ENCODE results near the gene RBPJL. TPM values are rescaled to one million over a fixed set of nuclear protein-coding genes. Genes with fewer than 3 reads are reported as not detected.

RBPJL gene
- total and polyA plus RNA-seq, 8 donors, result 2.2 to 10.4 (median 3.4) TPM; not detected in 4

GRCh38 chr20:45345104-45345936 is 38.7 kb downstream of the RBPJL start:
- Histone ChIP-seq H3K9me3 (no peaks in the 10 kb centered on the region), H3K4me1 (peaks cover 65 to 85% (median 72%) of the 10 kb centered on the region in 4 donors), H3K36me3 (peaks cover 0 to 9% (median 3%) of the 10 kb centered on the region in 4 donors), H3K4me3 (peak overlapping the region; percentile 68 to 74 (median 70)), H3K27me3 (peaks cover 0 to 7% (median 0%) of the 10 kb centered on the region in 3 donors), H3K27ac (peak overlapping the region; percentile 91 to 97 (median 95))
- intact Hi-C loops (cut with DNase I; ENCODE audit: low total_unique reads), result no loop called here
- TF ChIP-seq POLR2AphosphoS5 (IDR thresholded peaks at IDR 0.05) (peak in 2 of 3 donors; percentile 85 to 91), POLR2A (IDR thresholded peaks at IDR 0.05) (peak in 2 of 4 donors; percentile 39 to 42), CTCF (IDR thresholded peaks at IDR 0.05) (no peak), EP300 (IDR thresholded peaks at IDR 0.05) (no peak)
- DNase-seq, result peak; percentile 82 to 86
- WGBS, 5 donors, result 32 to 40% (median 34%) methylated on average over 9 of the region's 9 CpGs

- Histone ChIP-seq H3K36me3 (no peaks in the 10 kb centered on the region), H3K27me3 (peaks cover 0 to 7% (median 0%) of the 10 kb centered on the region in 3 donors), H3K4me1 (peaks cover 55 to 75% (median 62%) of the 10 kb centered on the region in 4 donors), H3K9me3 (no peaks in the 10 kb centered on the region), H3K27ac (peak overlapping the region; percentile 91 to 97 (median 95)), H3K4me3 (peak overlapping the region; percentile 68 to 74 (median 70))
- DNase-seq, result no peak
- intact Hi-C loops (cut with DNase I; ENCODE audit: low total_unique reads), result no loop called here
- 15 to 40% (median 31%) methylated on average over 3 of the region's 3 CpGs for WGBS, 5 donors
- TF ChIP-seq EP300 (IDR thresholded peaks at IDR 0.05) (no peak), CTCF (IDR thresholded peaks at IDR 0.05) (no peak), POLR2AphosphoS5 (IDR thresholded peaks at IDR 0.05) (no peak), POLR2A (IDR thresholded peaks at IDR 0.05) (no peak)
Measured at GRCh38 chr20:45346291-45346718, 39.7 kb downstream of the RBPJL start.

GRCh38 chr20:45346851-45347250 is 40.2 kb downstream of the RBPJL start:
- intact Hi-C loops (cut with DNase I; ENCODE audit: low total_unique reads), result no loop called here
- Histone ChIP-seq H3K4me1 (peaks cover 49 to 70% (median 57%) of the 10 kb centered on the region in 4 donors), H3K4me3 (peak overlapping the region; percentile 68 to 74 (median 70)), H3K9me3 (no peaks in the 10 kb centered on the region), H3K27ac (peak overlapping the region; percentile 91 to 97 (median 95)), H3K27me3 (peaks cover 0 to 7% (median 0%) of the 10 kb centered on the region in 3 donors), H3K36me3 (no peaks in the 10 kb centered on the region)
- no peak for DNase-seq
- TF ChIP-seq POLR2A (IDR thresholded peaks at IDR 0.05) (no peak), CTCF (IDR thresholded peaks at IDR 0.05) (no peak), EP300 (IDR thresholded peaks at IDR 0.05) (no peak), POLR2AphosphoS5 (IDR thresholded peaks at IDR 0.05) (no peak)
- whole genome bisulfite sequencing, 5 donors, result 23 to 46% (median 38%) methylated on average over 5 of the region's 5 CpGs

GRCh38 chr20:45347297-45347935 is 40.8 kb downstream of the RBPJL start:
- Histone ChIP-seq H3K9me3 (no peaks in the 10 kb centered on the region), H3K27ac (peak overlapping the region; percentile 91 to 97 (median 95)), H3K4me1 (peaks cover 46 to 64% (median 51%) of the 10 kb centered on the region in 4 donors), H3K4me3 (peak overlapping the region; percentile 68 to 74 (median 70)), H3K36me3 (no peaks in the 10 kb centered on the region), H3K27me3 (peaks cover 0 to 7% (median 0%) of the 10 kb centered on the region in 3 donors)
- TF ChIP-seq EP300 (IDR thresholded peaks at IDR 0.05) (no peak), POLR2AphosphoS5 (IDR thresholded peaks at IDR 0.05) (no peak), POLR2A (IDR thresholded peaks at IDR 0.05) (no peak), CTCF (IDR thresholded peaks at IDR 0.05) (no peak)
- intact Hi-C loops (cut with DNase I; ENCODE audit: low total_unique reads), result no loop called here
- peak in 1 of 2 donors; percentile 36 for DNase-seq
- 9 to 49% (median 10%) methylated on average over 5 to 10 of the region's 10 CpGs for WGBS, 5 donors

All from stomach (tissue), 9 donors.